HG03521 (cell line): ENCODE data around the gene PDZD11.
"Not testable (repeated sequence)": the region's sequence is repeated elsewhere in the genome, so short reads cannot be mapped to it uniquely, and the experiment has no call there.

Experiments used
- ATAC-seq: cut with Tn5 transposase; IDR thresholded peaks from one replicate; pipeline ENCODE4 v1.9.1; 2021; ENCODE audit warnings: mild to moderate bottlenecking, moderate library complexity; ENCODE audit not compliant: unreplicated experiment

The PDZD11 gene

GRCh38 chrX:70289793-70290770 lies at the start of gene PDZD11, which contains the start of gene KIF4A:
TSS of gene PDZD11 (minus strand) at chrX:70289927. CDS start at chrX:70289341, 586 bp downstream.
TSS of gene KIF4A (plus strand) at chrX:70290104. CDS start at chrX:70290459, 355 bp downstream.
- peak; percentile 100 for ATAC-seq

- ATAC-seq: no peak
Measured at GRCh38 chrX:70338290-70338689, 48.6 kb upstream of the PDZD11 start.

- ATAC-seq: peak; percentile 100
Measured at GRCh38 chrX:70336767-70337166, 47.0 kb upstream of the PDZD11 start.

GRCh38 chrX:70332600-70332999 lies 42.9 kb upstream of the PDZD11 start:
- no peak for ATAC-seq

GRCh38 chrX:70331161-70331560 lies 41.4 kb upstream of the PDZD11 start:
- ATAC-seq: no peak

- no peak for ATAC-seq
Measured at GRCh38 chrX:70324326-70324725, 34.6 kb upstream of the PDZD11 start.

GRCh38 chrX:70323628-70324027 lies 33.9 kb upstream of the PDZD11 start:
- ATAC-seq: not testable (repeated sequence)

- ATAC-seq: no peak
Measured at GRCh38 chrX:70322784-70323183, 33.1 kb upstream of the PDZD11 start.

- ATAC-seq: no peak
Measured at GRCh38 chrX:70313503-70313902, 23.8 kb upstream of the PDZD11 start.

GRCh38 chrX:70301716-70302115 lies 12.0 kb upstream of the PDZD11 start:
- no peak for ATAC-seq

- no peak for ATAC-seq
Measured at GRCh38 chrX:70293621-70294020, 3.9 kb upstream of the PDZD11 start.

GRCh38 chrX:70292788-70293187 lies 3.1 kb upstream of the PDZD11 start:
- no peak for ATAC-seq

- no peak for ATAC-seq
Measured at GRCh38 chrX:70289168-70289792, 447 bp downstream of the PDZD11 start.

GRCh38 chrX:70281951-70282350 lies 7.8 kb downstream of the PDZD11 start, which contains the start of gene RAB41:
TSS of gene RAB41 (plus strand) at chrX:70282172. CDS start at chrX:70282218, 46 bp downstream.
- no peak for ATAC-seq

- ATAC-seq: no peak
Measured at GRCh38 chrX:70280573-70280972, 9.2 kb downstream of the PDZD11 start.

- no peak for ATAC-seq
Measured at GRCh38 chrX:70279081-70279480, 10.6 kb downstream of the PDZD11 start.

- ATAC-seq: not testable (repeated sequence)
Measured at GRCh38 chrX:70274029-70274428, 15.7 kb downstream of the PDZD11 start.

- ATAC-seq: no peak
Measured at GRCh38 chrX:70268034-70268433, 21.7 kb downstream of the PDZD11 start, which contains the start of gene ARR3. TSS of gene ARR3 (plus strand) at chrX:70268334. CDS start at chrX:70269386, 1,052 bp downstream.

- no peak for ATAC-seq
Measured at GRCh38 chrX:70264784-70265183, 24.9 kb downstream of the PDZD11 start.

GRCh38 chrX:70262952-70263567 lies 26.7 kb downstream of the PDZD11 start:
- no peak for ATAC-seq

- no peak for ATAC-seq
Measured at GRCh38 chrX:70260104-70260503, 29.6 kb downstream of the PDZD11 start, which contains the start of gene P2RY4. TSS of gene P2RY4 (minus strand) at chrX:70260204. CDS start at chrX:70259624, 580 bp downstream.
